ENCODE results near the gene ZNF44. TPM values are rescaled to one million over a fixed set of nuclear protein-coding genes. Genes with fewer than 3 reads are reported as not detected.
A peak's percentile ranks its signal among the peaks of the same experiment; 100 is the strongest.

The ZNF44 gene
- total RNA-seq, 1 donor from 2014 or later = 17.5 TPM

GRCh38 chr19:12265921-12266704 is 28.6 kb downstream of the ZNF44 start:
- DNase-seq (ENCODE audit: low spot score in 2 of 2) = no peak
- no peak for FAIRE-seq

GRCh38 chr19:12261554-12261953 is 33.1 kb downstream of the ZNF44 start:
- peak; percentile 47 for FAIRE-seq
- no peak for DNase-seq (ENCODE audit: low spot score in 2 of 2)

- DNase-seq (ENCODE audit: low spot score in 2 of 2) = no peak
- no peak for FAIRE-seq
Observed at GRCh38 chr19:12260861-12261260, 33.8 kb downstream of the ZNF44 start.

- no peak for FAIRE-seq
Observed at GRCh38 chr19:12260236-12260635, 34.4 kb downstream of the ZNF44 start.

GRCh38 chr19:12255372-12255771 is 39.3 kb downstream of the ZNF44 start:
- FAIRE-seq (no peak), DNase-seq (ENCODE audit: low spot score in 2 of 2) (no peak)

More at GRCh38 chr19:12260236-12260635, 34.4 kb downstream of the ZNF44 start:
- no peak for DNase-seq (ENCODE audit: low spot score in 2 of 2)

GRCh38 chr19:12247644-12248222 is 47.0 kb downstream of the ZNF44 start:
- FAIRE-seq (no peak), DNase-seq (ENCODE audit: low spot score in 2 of 2) (no peak)

- DNase-seq (ENCODE audit: low spot score in 2 of 2) = no peak
Observed at GRCh38 chr19:12244370-12244769, 50.3 kb downstream of the ZNF44 start.

GRCh38 chr19:12237143-12237839 is 57.4 kb downstream of the ZNF44 start:
- DNase-seq (ENCODE audit: low spot score in 2 of 2) = no peak
- no peak for FAIRE-seq

More at GRCh38 chr19:12244370-12244769, 50.3 kb downstream of the ZNF44 start:
- FAIRE-seq = no peak

GRCh38 chr19:12232961-12233360 is 61.7 kb downstream of the ZNF44 start:
- FAIRE-seq = no peak
- DNase-seq (ENCODE audit: low spot score in 2 of 2) = no peak

- DNase-seq (ENCODE audit: low spot score in 2 of 2) (no peak), FAIRE-seq (no peak)
Observed at GRCh38 chr19:12230751-12231733, 63.6 kb downstream of the ZNF44 start.

- no peak for DNase-seq (ENCODE audit: low spot score in 2 of 2)
- FAIRE-seq = no peak
Observed at GRCh38 chr19:12229990-12230389, 64.7 kb downstream of the ZNF44 start.

- DNase-seq (ENCODE audit: low spot score in 2 of 2) (no peak), FAIRE-seq (no peak)
Observed at GRCh38 chr19:12224676-12225075, 70.0 kb downstream of the ZNF44 start.

- no peak for FAIRE-seq
- DNase-seq (ENCODE audit: low spot score in 2 of 2) = no peak
Observed at GRCh38 chr19:12222980-12223630, 71.6 kb downstream of the ZNF44 start.

Other genes starting within 250 kb of the ZNF44 start
- gene ZNF878, start 241.9 kb downstream of the ZNF44 start, total RNA-seq = 0.41 TPM
- gene ZNF844, start 230.2 kb downstream of the ZNF44 start, total RNA-seq = 13.5 TPM
- 6.1 TPM for gene ZNF20, start 154.5 kb downstream of the ZNF44 start, total RNA-seq
- gene ZNF625, start 138.1 kb downstream of the ZNF44 start, total RNA-seq = 29.3 TPM
- gene ZNF136, start 131.8 kb downstream of the ZNF44 start, total RNA-seq = 25.7 TPM
- 0.82 TPM for gene ZNF563, start 38.8 kb upstream of the ZNF44 start, total RNA-seq
- gene ZNF442, start 70.8 kb upstream of the ZNF44 start, total RNA-seq = 4.9 TPM
- 7.3 TPM for gene ZNF799, start 106.4 kb upstream of the ZNF44 start, total RNA-seq
- gene ZNF443, start 146.1 kb upstream of the ZNF44 start, total RNA-seq = 14.3 TPM
- 37.5 TPM for gene ZNF709, start 189.9 kb upstream of the ZNF44 start, total RNA-seq